SIG-M5 (cell line): ENCODE results near the gene CDC5L.

Source experiments
- DNase-seq: peaks from one replicate; lab custom pipeline; 2025; lab: John Stamatoyannopoulos, UW

The CDC5L gene

DNA sequence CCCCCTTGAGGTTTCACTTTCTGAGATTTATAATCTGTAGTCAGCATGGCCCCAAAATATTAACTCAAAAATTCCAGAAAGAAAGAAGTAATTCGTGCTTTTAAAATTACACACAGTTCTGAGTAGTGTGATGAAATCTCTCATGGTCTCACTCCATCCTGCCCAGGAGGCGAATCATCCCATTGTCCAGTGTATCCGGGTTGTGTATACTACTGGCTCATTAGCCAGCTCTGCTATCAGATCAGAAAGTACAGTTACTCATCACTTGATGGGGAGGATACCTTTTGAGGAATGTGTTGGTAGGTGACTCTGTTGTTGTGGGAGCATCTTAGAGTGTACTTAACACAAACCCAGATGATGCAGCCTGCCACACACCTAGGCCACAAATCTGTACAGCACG is 65.2 kb downstream of the CDC5L start:
- no peak for DNase-seq

DNA sequence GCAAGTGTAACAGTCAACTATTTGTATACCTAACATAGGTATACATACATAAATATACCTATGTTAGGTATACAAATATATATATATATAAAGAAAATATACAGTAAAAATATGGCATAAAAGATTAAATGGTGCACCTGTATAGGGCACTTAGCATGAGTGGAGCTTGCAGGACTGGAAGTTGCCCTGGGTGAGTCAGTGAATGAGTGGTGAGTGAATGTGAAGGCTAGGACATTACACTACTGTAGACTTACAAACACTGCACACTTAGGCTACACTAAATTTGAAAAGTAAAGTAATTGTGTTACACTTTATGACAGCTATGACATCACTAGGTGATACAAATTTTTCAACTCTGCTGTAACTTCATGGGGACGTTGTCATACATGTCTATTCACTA is 65.6 kb downstream of the CDC5L start:
- no peak for DNase-seq

GRCh38 chr6:44454198-44454597 is 66.7 kb downstream of the CDC5L start:
- no peak for DNase-seq

- DNase-seq, result no peak
Observed at GRCh38 chr6:44456070-44456965, 68.8 kb downstream of the CDC5L start.

GRCh38 chr6:44456966-44457292 is 69.4 kb downstream of the CDC5L start:
- no peak for DNase-seq

- no peak for DNase-seq
Observed at GRCh38 chr6:44457596-44457995, 70.1 kb downstream of the CDC5L start.

GRCh38 chr6:44458551-44458950 is 71.0 kb downstream of the CDC5L start:
- DNase-seq, result no peak

GRCh38 chr6:44462335-44462734 is 74.8 kb downstream of the CDC5L start:
- no peak for DNase-seq

- no peak for DNase-seq
Observed at GRCh38 chr6:44462797-44463727, 75.6 kb downstream of the CDC5L start.

DNA sequence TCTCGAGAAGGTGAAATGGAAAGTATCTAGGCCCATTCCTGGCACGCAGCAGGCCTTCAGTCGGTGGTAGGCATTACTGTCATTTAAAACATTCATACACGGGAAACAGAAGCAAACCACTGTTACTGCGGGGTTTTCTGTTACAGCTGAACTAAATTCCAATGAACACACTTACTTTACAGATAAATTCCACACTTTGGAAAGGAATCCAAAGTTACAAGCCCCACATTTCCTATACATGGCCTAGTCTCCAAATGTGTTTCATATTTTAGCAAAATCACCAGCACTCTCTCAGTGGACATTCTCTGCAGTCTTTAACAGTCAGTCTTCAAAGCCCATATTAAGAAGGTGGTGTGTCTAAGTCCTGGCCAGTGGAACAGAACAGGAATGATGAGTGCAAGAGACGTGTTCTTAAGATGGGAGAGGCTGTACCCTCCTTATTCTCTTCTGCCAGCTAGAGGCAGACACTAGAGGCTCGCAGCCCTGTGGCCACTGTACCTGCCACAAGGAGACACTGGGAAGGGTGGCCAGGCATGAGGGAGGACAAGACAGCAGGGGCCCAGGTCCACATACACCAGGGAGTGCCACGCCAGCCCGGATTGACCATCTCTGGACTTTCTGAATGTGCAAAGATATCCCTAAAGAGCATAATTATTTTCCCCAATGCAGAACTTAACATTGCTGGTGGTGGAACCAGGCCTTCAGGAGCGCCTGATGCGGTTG is 76.4 kb downstream of the CDC5L start:
- DNase-seq, result no peak

DNA sequence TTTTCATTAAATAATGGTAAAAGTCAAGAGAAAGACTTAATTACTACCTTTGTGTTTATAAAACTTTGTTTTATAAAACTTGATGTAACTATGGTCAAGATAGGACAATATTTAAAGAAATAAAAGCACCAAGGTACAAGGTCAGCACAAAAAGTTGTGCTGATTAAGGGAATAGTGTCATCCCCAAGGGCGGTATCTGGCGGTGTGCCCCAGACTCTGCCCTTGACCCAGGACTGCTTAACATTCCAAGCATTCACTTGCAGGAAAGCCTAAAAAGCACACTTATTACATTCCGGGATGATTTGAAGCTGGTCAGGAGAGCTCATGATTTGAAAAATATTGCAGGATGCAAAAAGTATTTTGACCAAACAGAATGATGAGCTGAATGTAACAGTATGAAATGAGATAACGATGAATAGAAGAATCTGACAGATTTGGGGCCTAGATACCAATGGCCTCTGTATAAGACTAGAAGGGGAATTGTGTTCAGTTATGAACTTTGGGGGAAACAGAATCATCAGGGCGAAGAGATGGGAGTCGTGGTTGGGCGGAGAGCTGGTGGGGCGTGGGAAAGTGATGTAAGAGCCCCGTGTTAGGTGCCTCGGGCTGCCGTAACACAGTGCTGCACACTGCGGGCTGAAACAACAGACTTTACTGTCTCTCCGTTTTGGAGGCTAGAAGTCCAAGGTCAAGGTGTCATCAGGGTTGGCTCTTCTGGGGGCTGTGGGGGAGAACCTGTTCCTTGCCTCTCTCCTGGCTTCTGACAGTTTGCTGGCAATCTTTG is 77.2 kb downstream of the CDC5L start:
- DNase-seq, result no peak

DNA sequence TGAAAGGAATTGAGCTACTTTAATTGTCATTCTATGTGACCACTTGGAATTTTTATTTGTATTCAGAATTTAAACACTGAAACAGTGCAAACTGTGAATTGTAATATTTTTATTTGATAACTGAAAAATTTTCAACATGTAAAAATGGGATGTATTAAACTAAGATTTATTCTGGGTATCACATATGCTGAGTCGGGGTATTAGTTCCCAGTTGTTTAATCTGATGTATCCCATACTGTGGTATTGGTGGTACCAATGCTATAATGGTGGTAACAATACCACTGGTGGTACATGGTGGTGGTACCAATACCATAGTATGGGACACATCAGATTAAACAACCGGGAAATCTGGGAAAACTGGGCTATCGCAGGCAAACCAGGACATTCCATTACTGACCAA is 79.4 kb downstream of the CDC5L start:
- DNase-seq, result no peak

DNA sequence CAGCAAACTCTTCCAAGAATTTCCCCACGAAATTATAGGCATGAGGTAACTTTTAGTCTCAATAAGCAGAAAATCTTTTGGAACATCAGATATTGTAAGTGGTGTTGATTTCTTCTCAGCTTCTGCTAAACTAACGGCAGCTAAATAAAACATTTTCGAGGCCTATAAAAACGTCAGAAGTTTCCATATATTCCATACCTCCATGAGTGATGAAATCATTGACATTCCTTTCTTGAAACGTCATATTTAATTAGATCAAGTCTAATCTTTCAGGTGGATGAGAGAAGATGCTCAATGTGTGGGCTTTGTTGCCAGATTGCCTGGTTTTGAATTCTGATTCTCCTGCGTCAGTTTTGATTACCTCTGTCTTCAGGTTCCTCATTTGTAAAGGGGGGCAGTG is 81.3 kb downstream of the CDC5L start:
- no peak for DNase-seq

GRCh38 chr6:44470115-44470464 is 82.6 kb downstream of the CDC5L start:
- DNase-seq, result no peak

DNA sequence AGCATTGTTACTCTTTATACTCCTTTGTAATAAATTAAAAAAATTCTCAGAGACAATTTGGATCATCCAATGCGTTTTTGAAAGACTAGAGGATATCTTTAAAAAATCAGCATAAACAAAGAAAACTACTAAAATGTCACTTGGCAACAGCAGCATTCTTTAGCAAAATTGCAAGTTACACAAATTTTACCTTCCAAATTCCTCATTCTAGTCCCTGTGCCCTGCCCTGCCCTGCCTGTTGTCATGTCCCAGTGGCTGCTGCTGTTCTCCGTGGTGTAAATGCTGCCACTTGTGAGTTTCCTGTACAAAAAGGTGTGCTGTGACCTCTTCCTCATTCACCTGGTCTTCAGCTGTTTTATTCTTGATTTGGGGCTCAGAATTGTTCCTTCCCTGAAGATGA is 83.2 kb downstream of the CDC5L start:
- no peak for DNase-seq

GRCh38 chr6:44471271-44471981 is 83.9 kb downstream of the CDC5L start:
- no peak for DNase-seq

- no peak for DNase-seq
Observed at GRCh38 chr6:44472250-44472945, 84.9 kb downstream of the CDC5L start.

GRCh38 chr6:44473393-44474189 is 86.1 kb downstream of the CDC5L start:
- DNase-seq, result no peak

GRCh38 chr6:44474190-44474631 is 86.7 kb downstream of the CDC5L start:
- no peak for DNase-seq

GRCh38 chr6:44474643-44475042 is 87.1 kb downstream of the CDC5L start:
- DNase-seq, result no peak
